Effector CD4-positive, alpha-beta T cell (primary cell): ENCODE measurements around the gene LHPP.

ENCODE experiments used
- DNase-seq: peaks from one replicate; pipeline ENCODE4 v3.0.0-alpha.2; 2020

LHPP gene

DNA sequence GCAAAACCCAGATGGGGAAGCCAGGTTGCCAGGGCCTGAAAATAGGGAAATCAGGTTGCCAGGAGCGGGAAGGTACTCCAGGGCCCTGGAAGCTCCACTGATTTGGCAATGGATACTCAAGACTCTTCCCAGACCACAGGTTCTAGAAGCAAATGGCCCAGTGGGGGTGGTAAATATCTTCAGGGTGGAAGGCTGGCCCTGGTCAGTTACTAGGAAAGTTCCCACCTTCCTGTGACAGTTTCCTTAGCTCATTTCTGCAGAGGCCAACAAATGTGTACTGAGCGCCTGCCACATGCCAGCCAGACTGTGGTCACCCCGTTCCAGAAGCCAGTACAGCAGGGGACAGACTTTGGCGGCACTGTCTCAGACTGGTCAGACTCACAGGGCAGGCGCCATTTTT, 168.9 kb downstream of the LHPP start:
- no peak for DNase-seq

- DNase-seq: no peak
These were observed 170.5 kb downstream of the LHPP start for GRCh38 chr10:124632064-124632531.

GRCh38 chr10:124632566-124632965, 170.9 kb downstream of the LHPP start:
- DNase-seq: no peak

GRCh38 chr10:124636271-124636995, 174.8 kb downstream of the LHPP start:
- DNase-seq: no peak

- no peak for DNase-seq
These were observed 175.6 kb downstream of the LHPP start for GRCh38 chr10:124637091-124637700.

DNA sequence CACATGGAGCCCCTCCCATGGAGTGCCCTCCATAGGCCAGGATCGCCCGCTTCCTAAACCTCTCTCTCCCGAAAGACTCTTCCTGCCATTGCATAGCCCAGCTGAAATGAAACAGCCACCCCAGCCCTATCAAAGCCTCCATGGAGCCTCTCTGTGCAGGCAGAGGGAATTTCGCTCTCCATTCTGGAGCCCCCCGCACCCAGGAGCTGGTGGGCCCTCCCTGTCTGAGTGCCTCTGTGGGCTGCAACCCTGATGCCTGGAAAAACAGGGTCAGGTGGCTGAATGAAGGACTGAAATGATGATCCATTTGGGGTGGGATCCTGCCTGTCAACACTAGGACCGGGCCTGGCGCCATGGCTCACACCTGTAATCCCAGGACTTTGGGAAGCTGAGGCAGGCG, 176.1 kb downstream of the LHPP start:
- DNase-seq: no peak

- no peak for DNase-seq
These were observed 177.6 kb downstream of the LHPP start for GRCh38 chr10:124639206-124639605.

- no peak for DNase-seq
These were observed 178.0 kb downstream of the LHPP start for GRCh38 chr10:124639646-124640045.

- DNase-seq: no peak
These were observed 178.4 kb downstream of the LHPP start for GRCh38 chr10:124640056-124640455.

DNA sequence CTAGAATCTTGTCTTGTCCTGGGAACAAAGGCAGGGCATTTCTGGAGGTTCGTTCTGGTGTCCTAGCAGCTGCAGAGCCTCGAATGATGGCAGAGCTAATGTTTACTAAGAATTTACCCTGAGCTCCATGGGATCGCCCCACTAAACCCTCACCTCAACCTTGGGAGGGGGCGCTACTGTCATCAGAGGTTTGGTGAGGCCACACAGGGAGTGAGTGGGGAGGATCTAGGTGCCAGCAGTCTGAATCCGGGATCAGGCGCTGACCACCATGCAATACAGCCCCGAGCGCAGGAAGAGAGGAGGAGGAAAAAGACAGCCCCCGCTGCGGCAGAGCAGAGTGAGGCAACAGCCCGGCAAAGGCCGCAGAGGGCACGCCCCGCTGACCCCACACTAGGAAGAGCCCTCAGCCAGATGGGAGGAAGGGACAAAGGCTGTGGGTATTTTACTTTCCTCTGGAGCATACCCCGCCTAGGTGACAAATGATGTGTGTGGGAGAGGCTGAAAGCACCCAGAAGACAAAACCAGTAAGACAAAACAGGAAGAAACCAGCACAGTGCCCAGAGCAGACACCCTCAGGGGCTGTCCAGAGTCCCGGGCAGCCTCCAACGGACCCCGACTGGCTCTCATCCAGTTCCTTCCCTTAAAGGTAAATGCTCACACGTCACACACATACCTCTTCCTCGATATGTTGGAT, 179.1 kb downstream of the LHPP start:
- DNase-seq: no peak

DNA sequence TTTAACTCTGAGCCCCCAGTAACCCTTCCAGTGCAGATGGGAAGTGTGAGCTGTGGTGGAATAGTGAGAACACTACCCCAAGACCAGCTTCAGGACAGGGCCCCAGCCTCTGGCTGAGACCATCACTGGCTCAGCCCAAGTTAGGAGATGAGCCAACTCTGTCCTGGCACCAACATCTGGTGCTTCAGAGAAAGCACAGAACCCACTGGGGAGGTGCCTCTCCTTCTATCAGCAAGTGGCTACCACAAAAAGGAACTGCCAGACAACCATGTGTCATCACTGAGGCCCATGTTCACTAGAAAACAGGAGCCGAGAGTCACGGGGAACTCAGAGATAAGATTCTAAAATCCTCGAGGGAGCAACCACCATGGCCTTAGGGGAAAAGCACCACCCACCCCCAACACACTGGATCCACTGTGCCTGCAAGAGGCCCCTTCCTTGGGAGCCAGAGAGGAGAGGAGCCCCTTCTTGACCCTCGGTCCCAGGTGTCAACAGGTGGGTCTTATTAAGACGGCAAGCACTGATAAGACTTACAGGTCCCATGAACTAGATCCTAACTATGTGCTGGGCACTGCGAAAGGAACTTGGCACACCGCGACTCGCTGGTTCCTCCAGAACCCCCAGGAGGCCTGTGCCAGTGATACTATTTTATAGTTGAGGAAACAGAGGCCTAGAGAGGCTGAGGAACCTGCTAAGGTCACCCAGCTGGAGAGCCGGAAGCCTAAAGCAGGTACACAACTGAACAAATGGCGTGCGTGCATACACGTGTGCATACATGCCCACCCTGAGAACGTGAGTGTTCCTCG, 179.9 kb downstream of the LHPP start:
- DNase-seq: no peak

GRCh38 chr10:124642088-124642710, 180.6 kb downstream of the LHPP start:
- DNase-seq: no peak

DNA sequence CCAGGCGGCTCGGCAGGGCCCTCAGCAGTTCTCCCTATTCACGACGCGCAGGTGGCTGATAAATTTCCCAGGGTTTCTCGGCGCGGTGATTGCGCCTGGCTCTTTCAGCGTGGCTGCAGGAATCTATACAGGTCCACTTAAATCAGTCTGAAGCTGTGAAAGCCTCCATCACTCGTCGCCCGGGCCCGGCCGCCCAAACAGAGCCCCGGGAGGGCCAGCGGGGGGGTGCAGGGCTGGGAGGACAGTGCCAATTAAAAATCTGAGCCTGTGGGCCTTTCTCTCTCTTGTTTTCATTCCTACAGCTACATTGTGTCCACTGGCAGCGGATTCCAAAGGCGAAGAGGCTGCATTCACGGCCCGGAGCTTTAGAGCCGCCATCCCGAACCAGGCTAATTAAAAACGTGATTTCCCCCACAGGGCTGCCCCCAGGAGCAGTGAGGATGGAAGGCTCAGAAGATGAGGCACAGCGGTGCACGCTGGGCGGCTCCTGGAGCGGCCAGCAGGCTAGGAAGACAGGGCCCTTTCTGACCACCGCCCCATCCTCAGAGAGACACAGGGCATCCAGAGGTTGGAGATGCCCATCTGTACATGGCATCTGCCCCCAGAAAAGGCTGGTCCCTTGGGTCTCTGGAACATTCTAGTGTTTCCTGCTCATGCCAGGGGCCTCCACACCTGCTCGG, 181.8 kb downstream of the LHPP start:
- no peak for DNase-seq

GRCh38 chr10:124644236-124644635, 182.6 kb downstream of the LHPP start:
- DNase-seq: no peak

GRCh38 chr10:124644771-124645415, 183.3 kb downstream of the LHPP start:
- no peak for DNase-seq

DNA sequence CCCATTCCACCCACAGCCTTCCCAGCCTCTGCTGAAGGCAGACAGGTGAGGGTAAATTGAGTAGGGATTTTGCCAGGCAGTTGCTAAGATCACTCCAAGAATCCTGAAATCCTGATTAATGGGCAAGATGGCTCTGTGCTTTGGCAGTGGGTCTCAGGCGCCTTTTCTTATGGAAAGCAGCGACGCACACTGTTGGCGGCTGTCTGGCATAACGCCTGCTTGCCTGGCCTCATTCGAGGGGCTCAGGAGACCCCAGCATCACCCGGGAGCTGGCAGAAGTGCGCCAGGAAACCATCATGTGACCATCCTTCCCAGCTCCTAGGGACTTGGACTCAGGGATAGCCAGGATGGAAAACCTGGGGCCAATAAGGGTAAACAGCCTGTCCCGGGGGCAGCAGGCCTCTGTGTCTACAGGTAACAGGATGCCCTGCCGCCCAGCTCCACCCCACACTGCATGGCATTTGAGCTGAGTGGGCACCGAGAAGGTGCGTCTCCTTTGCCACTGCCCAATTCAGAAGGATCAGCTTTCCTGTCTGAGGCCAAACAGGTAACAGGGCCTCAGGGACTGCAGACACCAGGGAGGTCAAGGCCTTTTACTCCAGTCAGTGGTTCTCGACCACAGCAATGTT, 184.0 kb downstream of the LHPP start:
- no peak for DNase-seq

- no peak for DNase-seq
These were observed 185.1 kb downstream of the LHPP start for GRCh38 chr10:124646483-124647352.

DNA sequence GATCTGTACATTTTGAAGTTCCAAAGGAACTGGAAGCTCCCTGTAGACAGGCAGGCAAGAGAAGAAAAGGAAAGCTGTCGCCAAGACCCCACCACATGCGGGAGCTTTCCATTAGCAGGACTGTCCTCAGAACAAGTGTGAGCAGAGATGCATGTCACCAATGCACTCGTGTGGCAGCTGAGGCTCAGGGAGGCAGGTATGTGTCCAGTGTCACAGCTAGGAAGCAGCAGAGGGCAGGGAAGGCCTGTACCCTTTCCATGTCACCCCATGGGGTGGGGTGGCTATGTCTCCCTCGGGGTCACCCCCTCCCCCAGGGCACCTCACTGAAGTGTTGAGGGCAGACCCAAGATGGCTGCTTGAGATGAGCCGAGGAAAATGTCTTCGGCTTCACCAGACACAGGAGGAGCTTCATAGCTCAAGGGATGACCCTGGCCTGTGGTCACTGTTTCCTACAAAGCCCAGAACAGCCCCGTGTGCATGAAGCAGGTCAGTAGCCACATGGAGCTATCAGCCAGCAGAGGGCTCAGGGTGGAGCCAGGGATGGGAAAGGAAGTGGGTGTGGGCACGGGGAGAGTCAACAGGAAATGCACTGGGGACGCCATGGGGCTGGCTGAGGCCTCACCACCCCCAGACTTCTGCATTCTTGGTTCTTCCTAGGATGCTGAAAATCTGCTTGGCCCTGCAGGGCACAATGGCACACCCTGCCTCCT, 186.0 kb downstream of the LHPP start:
- DNase-seq: peak; percentile 54

- DNase-seq: no peak
These were observed 186.5 kb downstream of the LHPP start for GRCh38 chr10:124648131-124648475.
